HEK293 (cell line): ENCODE measurements around the gene TMEM259.
A peak's percentile ranks its signal among the peaks of the same experiment; 100 is the strongest.

Experiments used
- CTCF ChIA-PET: fragments of 350-600 bp; formaldehyde crosslinking; extraction: SDS; loops from one replicate; lab custom pipeline; 2021; ENCODE audit warnings: antibody characterized with exemption; lab: Yijun Ruan, JAX
- POLR2A ChIA-PET: fragments of 300-600 bp; formaldehyde crosslinking; extraction: SDS; loops from one replicate; lab custom pipeline; 2020; ENCODE audit warnings: antibody characterized with exemption, inconsistent platforms; lab: Yijun Ruan, JAX
- H3K27ac ChIP-seq: fragments of 200-500 bp; sonication (Bioruptor generic); 2 replicates; pipeline ENCODE4 v1.5.1; 2014; ENCODE audit warnings: low read depth, low read length, control low read depth, inconsistent platforms; ENCODE audit errors: extremely low read depth
- H3K36me3 ChIP-seq, 2 experiments: fragments of 200-500 bp in 1 of 2; sonication (Bioruptor generic) in 1 of 2; 1 replicate in 1 of 2; 2 replicates in 1 of 2; pipeline ENCODE4 v1.5.1; 2014 to 2017; ENCODE audit warnings: inconsistent platforms in 2 of 2, low read length in 2 of 2; ENCODE audit not compliant: control insufficient read depth in 2 of 2, insufficient read depth in 1 of 2
- H3K4me1 ChIP-seq: fragments of 200-500 bp; sonication (Bioruptor generic); 2 replicates; pipeline ENCODE4 v1.5.1; 2014; ENCODE audit warnings: mild to moderate bottlenecking, low read length, inconsistent platforms; ENCODE audit not compliant: control insufficient read depth, insufficient read depth
- H3K4me3 ChIP-seq: 2 replicates; pipeline ENCODE4 v1.5.1; 2011; ENCODE audit warnings: low read depth, mild to moderate bottlenecking, control low read depth, low read length, moderate library complexity
- H3K9me3 ChIP-seq: fragments of 200-500 bp; sonication (Bioruptor generic); 2 replicates; pipeline ENCODE4 v1.5.1; 2014; ENCODE audit warnings: low read depth, low read length, inconsistent platforms; ENCODE audit not compliant: control insufficient read depth, insufficient read depth
- BCL11A ChIP-seq: fragments of 450-650 bp; formaldehyde crosslinking; IDR thresholded peaks from 2 replicates; pipeline ENCODE4 v1.5.1; 2016; ENCODE audit warnings: low read depth, missing biosample characterization, missing genetic modification characterization
- BCL11B ChIP-seq: fragments of 450-650 bp; formaldehyde crosslinking; IDR thresholded peaks from 2 replicates; pipeline ENCODE4 v1.5.1; 2016; ENCODE audit warnings: low read depth, missing biosample characterization, missing genetic modification characterization
- BCL6B ChIP-seq: fragments of 450-650 bp; formaldehyde crosslinking; IDR thresholded peaks from 2 replicates; pipeline ENCODE4 v1.5.1; 2017; ENCODE audit warnings: missing biosample characterization, missing genetic modification characterization
- EGR2 ChIP-seq: fragments of 450-650 bp; formaldehyde crosslinking; IDR thresholded peaks from 2 replicates; pipeline ENCODE4 v1.5.1; 2016; ENCODE audit warnings: low read depth, missing biosample characterization, missing genetic modification characterization
- FEZF1 ChIP-seq: fragments of 450-650 bp; formaldehyde crosslinking; IDR thresholded peaks from 2 replicates; pipeline ENCODE4 v1.5.1; 2016; ENCODE audit warnings: missing biosample characterization, missing genetic modification characterization
- GFI1B ChIP-seq: fragments of 450-650 bp; formaldehyde crosslinking; IDR thresholded peaks from 2 replicates; pipeline ENCODE4 v1.5.1; 2016; ENCODE audit warnings: missing biosample characterization, missing genetic modification characterization
- HOXA7 ChIP-seq: sonication (generic); formaldehyde crosslinking; IDR thresholded peaks from 2 replicates; pipeline ENCODE4 v1.8.1; 2022; ENCODE audit warnings: missing genetic modification reagents, borderline replicate concordance
- IKZF3 ChIP-seq: fragments of 450-650 bp; IDR thresholded peaks from 2 replicates; pipeline ENCODE4 v1.5.0; 2018; ENCODE audit warnings: missing biosample characterization, mild to moderate bottlenecking, missing genetic modification characterization, moderate library complexity
- KLF7 ChIP-seq: fragments of 450-650 bp; formaldehyde crosslinking; IDR thresholded peaks from 2 replicates; pipeline ENCODE4 v1.5.1; 2016; ENCODE audit warnings: missing biosample characterization, missing genetic modification characterization, borderline replicate concordance
- MEIS1 ChIP-seq: sonication (generic); formaldehyde crosslinking; IDR thresholded peaks from 2 replicates; pipeline ENCODE4 v1.8.1; 2022; ENCODE audit warnings: missing genetic modification reagents, mild to moderate bottlenecking, borderline replicate concordance
- MZF1 ChIP-seq: fragments of 450-650 bp; formaldehyde crosslinking; IDR thresholded peaks from 2 replicates; pipeline ENCODE4 v1.5.1; 2017; ENCODE audit warnings: missing biosample characterization, missing genetic modification characterization, borderline replicate concordance
- PRDM10 ChIP-seq: fragments of 450-650 bp; formaldehyde crosslinking; IDR thresholded peaks from 2 replicates; pipeline ENCODE4 v1.5.1; 2016; ENCODE audit warnings: missing biosample characterization, missing genetic modification characterization
- SCRT2 ChIP-seq: fragments of 450-650 bp; formaldehyde crosslinking; IDR thresholded peaks from 2 replicates; pipeline ENCODE4 v1.5.1; 2016; ENCODE audit warnings: missing biosample characterization, missing genetic modification characterization
- TRIM28 ChIP-seq: IDR thresholded peaks from 2 replicates; pipeline ENCODE4 v1.6.1; 2011; ENCODE audit warnings: low read length, control low read depth, borderline replicate concordance
- ZBTB48 ChIP-seq: fragments of 450-650 bp; formaldehyde crosslinking; IDR thresholded peaks from 2 replicates; pipeline ENCODE4 v1.5.1; 2016; ENCODE audit warnings: missing biosample characterization, missing genetic modification characterization
- ZBTB6 ChIP-seq: fragments of 450-650 bp; formaldehyde crosslinking; IDR thresholded peaks from 2 replicates; pipeline ENCODE4 v1.5.1; 2017; ENCODE audit warnings: missing biosample characterization, missing genetic modification characterization
- ZFP3 ChIP-seq: fragments of 450-650 bp; formaldehyde crosslinking; IDR thresholded peaks from 2 replicates; pipeline ENCODE4 v1.5.1; 2016; ENCODE audit warnings: low read depth, missing biosample characterization, missing genetic modification characterization
- ZFP69B ChIP-seq: fragments of 450-650 bp; formaldehyde crosslinking; IDR thresholded peaks from 2 replicates; pipeline ENCODE4 v1.5.1; 2016; ENCODE audit warnings: missing biosample characterization, missing genetic modification characterization
- ZIC2 ChIP-seq: fragments of 450-650 bp; formaldehyde crosslinking; IDR thresholded peaks from 2 replicates; pipeline ENCODE4 v1.5.1; 2016; ENCODE audit warnings: missing biosample characterization, missing genetic modification characterization
- ZNF16 ChIP-seq: fragments of 450-650 bp; formaldehyde crosslinking; IDR thresholded peaks from 2 replicates; pipeline ENCODE4 v1.5.1; 2016; ENCODE audit warnings: low read depth, missing biosample characterization, missing genetic modification characterization
- ZNF24 ChIP-seq: fragments of 450-650 bp; formaldehyde crosslinking; IDR thresholded peaks from 2 replicates; pipeline ENCODE4 v1.5.1; 2016; ENCODE audit warnings: missing biosample characterization, missing genetic modification characterization
- ZNF26 ChIP-seq: fragments of 450-650 bp; formaldehyde crosslinking; IDR thresholded peaks from 2 replicates; pipeline ENCODE4 v1.5.1; 2016; ENCODE audit warnings: missing biosample characterization, missing genetic modification characterization
- ZNF266 ChIP-seq: fragments of 450-650 bp; formaldehyde crosslinking; IDR thresholded peaks from 2 replicates; pipeline ENCODE4 v1.5.1; 2016; ENCODE audit warnings: missing biosample characterization, missing genetic modification characterization, low read depth
- ZNF335 ChIP-seq: fragments of 450-650 bp; formaldehyde crosslinking; conservative IDR thresholded peaks from 2 replicates; pipeline ENCODE4 v1.5.1; 2016; ENCODE audit warnings: missing biosample characterization, missing genetic modification characterization
- ZNF473 ChIP-seq: fragments of 450-650 bp; formaldehyde crosslinking; IDR thresholded peaks from 2 replicates; pipeline ENCODE4 v1.5.1; 2017; ENCODE audit warnings: missing biosample characterization, missing genetic modification characterization
- ZNF48 ChIP-seq: fragments of 450-650 bp; formaldehyde crosslinking; IDR thresholded peaks from 2 replicates; pipeline ENCODE4 v1.5.1; 2016; ENCODE audit warnings: missing biosample characterization, missing genetic modification characterization
- ZNF501 ChIP-seq: fragments of 450-650 bp; formaldehyde crosslinking; IDR thresholded peaks from 2 replicates; pipeline ENCODE4 v1.5.1; 2016; ENCODE audit warnings: missing biosample characterization, missing genetic modification characterization
- ZNF580 ChIP-seq: fragments of 450-650 bp; formaldehyde crosslinking; IDR thresholded peaks from 2 replicates; pipeline ENCODE4 v1.5.1; 2016; ENCODE audit warnings: missing biosample characterization, missing genetic modification characterization
- ZNF621 ChIP-seq: fragments of 450-650 bp; formaldehyde crosslinking; IDR thresholded peaks from 2 replicates; pipeline ENCODE4 v1.5.1; 2017; ENCODE audit warnings: missing biosample characterization, missing genetic modification characterization
- ZNF837 ChIP-seq: fragments of 450-650 bp; formaldehyde crosslinking; IDR thresholded peaks from 2 replicates; pipeline ENCODE4 v1.5.1; 2016; ENCODE audit warnings: missing biosample characterization, missing genetic modification characterization
- ZSCAN23 ChIP-seq: fragments of 450-650 bp; formaldehyde crosslinking; IDR thresholded peaks from 2 replicates; pipeline ENCODE4 v1.5.1; 2016; ENCODE audit warnings: missing biosample characterization, missing genetic modification characterization

Gene TMEM259

GRCh38 chr19:1068009-1069001 is 47.4 kb upstream of the TMEM259 start:
- no peak overlapping the region for H3K4me3 ChIP-seq
- CTCF ChIA-PET = no interaction called here
- POLR2A ChIA-PET = interaction anchor here (1.4 kb wide), 1 partner anchor 22 kb away, joined by 6 read pairs; no protein-coding TSS in a partner anchor
- peak; percentile 82 for TF ChIP-seq SCRT2 (tag by site-specific recombination)
- TF ChIP-seq ZNF501 (tag by site-specific recombination) = no peak
- no peak for TF ChIP-seq ZBTB48 (tag by site-specific recombination)
- TF ChIP-seq ZNF335 (tag by site-specific recombination) = no peak
- no peak for TF ChIP-seq KLF7 (tag by site-specific recombination)
- no peak for TF ChIP-seq ZNF621 (tag by site-specific recombination)
- 0 out of 2 replicates have a peak, but pooled peaks have one; percentile 50 for TF ChIP-seq IKZF3
- TF ChIP-seq MEIS1 (CRISPR knock-in tag) = no peak
- no peak for TF ChIP-seq ZNF837 (tag by site-specific recombination)
- TF ChIP-seq FEZF1 = no peak
- no peak for TF ChIP-seq BCL6B (tag by site-specific recombination)
- peak; percentile 95 for TF ChIP-seq BCL11B (tag by site-specific recombination)
- TF ChIP-seq ZFP3 (tag by site-specific recombination) = peak; percentile 98
- TF ChIP-seq EGR2 (tag by site-specific recombination) = peak; percentile 72; the same call in 1 of the 2 replicates
- TF ChIP-seq TRIM28 = no peak
- no peak for TF ChIP-seq MZF1
- TF ChIP-seq ZNF26 (tag by site-specific recombination) = no peak
- TF ChIP-seq ZNF473 (tag by site-specific recombination) = no peak
- TF ChIP-seq ZFP69B (tag by site-specific recombination) = no peak
- TF ChIP-seq ZNF16 (tag by site-specific recombination) = no peak
- TF ChIP-seq ZNF48 (tag by site-specific recombination) = no peak
- no peak for TF ChIP-seq ZNF266 (tag by site-specific recombination)
- TF ChIP-seq ZNF580 (tag by site-specific recombination) = no peak
- TF ChIP-seq ZBTB6 = no peak
- TF ChIP-seq GFI1B (tag by site-specific recombination) = no peak
- no peak for TF ChIP-seq HOXA7 (CRISPR knock-in tag)
- TF ChIP-seq ZNF24 (tag by site-specific recombination) = no peak
- peak; percentile 48 for TF ChIP-seq PRDM10 (tag by site-specific recombination)
- TF ChIP-seq BCL11A (tag by site-specific recombination) = peak; percentile 88; the same call in 1 of the 2 replicates
- TF ChIP-seq ZIC2 (tag by site-specific recombination) = no peak
- TF ChIP-seq ZSCAN23 = no peak

More at GRCh38 chr19:1068009-1069001, 47.4 kb upstream of the TMEM259 start:
- no peaks in the 10 kb centered on the region for H3K36me3 ChIP-seq
- H3K27ac ChIP-seq = no peak overlapping the region
- H3K9me3 ChIP-seq = no peaks in the 10 kb centered on the region
- peaks cover 2% of the 10 kb centered on the region; the same call in 1 of the 2 replicates for H3K4me1 ChIP-seq
